Activated T-cell treated with anti-CD3 and anti-CD28 coated beads, Interleukin-2, amount 50 U/mL, for 24 hours (primary cell): ENCODE results near the gene BCR.
A peak's percentile ranks its signal among the peaks of the same experiment; 100 is the strongest.
"Not testable (repeated sequence)": the region's sequence is repeated elsewhere in the genome, so short reads cannot be mapped to it uniquely, and the experiment has no call there.

Experiments
- DNase-seq: peaks from one replicate; pipeline ENCODE4 v3.0.0-alpha.2; 2020
- H3K27ac Mint-ChIP-seq: 2 replicates; pipeline ENCODE4 v1.8.0; 2020; ENCODE audit warnings: mild to moderate bottlenecking, mixed read lengths
- H3K27me3 Mint-ChIP-seq: 2 replicates; pipeline ENCODE4 v1.8.0; 2020; ENCODE audit warnings: mixed read lengths
- H3K36me3 Mint-ChIP-seq: 2 replicates; pipeline ENCODE4 v1.8.0; 2020; ENCODE audit warnings: low read depth, mixed read lengths
- H3K4me1 Mint-ChIP-seq: 2 replicates; pipeline ENCODE4 v1.8.0; 2020; ENCODE audit warnings: low read depth, mixed read lengths
- H3K4me3 Mint-ChIP-seq: 2 replicates; pipeline ENCODE4 v1.8.0; 2020; ENCODE audit warnings: mild to moderate bottlenecking, moderate library complexity, mixed read lengths
- H3K9me3 Mint-ChIP-seq: 2 replicates; pipeline ENCODE4 v1.8.0; 2020; ENCODE audit warnings: mixed read lengths

The BCR gene

GRCh38 chr22:23291806-23292452 lies 111.6 kb downstream of the BCR start:
- Mint-ChIP-seq H3K4me1 (no peaks in the 10 kb centered on the region), H3K27ac (no peak overlapping the region), H3K9me3 (no peaks in the 10 kb centered on the region), H3K4me3 (no peak overlapping the region), H3K27me3 (no peaks in the 10 kb centered on the region), H3K36me3 (peaks cover 87% of the 10 kb centered on the region)
- no peak for DNase-seq

DNA sequence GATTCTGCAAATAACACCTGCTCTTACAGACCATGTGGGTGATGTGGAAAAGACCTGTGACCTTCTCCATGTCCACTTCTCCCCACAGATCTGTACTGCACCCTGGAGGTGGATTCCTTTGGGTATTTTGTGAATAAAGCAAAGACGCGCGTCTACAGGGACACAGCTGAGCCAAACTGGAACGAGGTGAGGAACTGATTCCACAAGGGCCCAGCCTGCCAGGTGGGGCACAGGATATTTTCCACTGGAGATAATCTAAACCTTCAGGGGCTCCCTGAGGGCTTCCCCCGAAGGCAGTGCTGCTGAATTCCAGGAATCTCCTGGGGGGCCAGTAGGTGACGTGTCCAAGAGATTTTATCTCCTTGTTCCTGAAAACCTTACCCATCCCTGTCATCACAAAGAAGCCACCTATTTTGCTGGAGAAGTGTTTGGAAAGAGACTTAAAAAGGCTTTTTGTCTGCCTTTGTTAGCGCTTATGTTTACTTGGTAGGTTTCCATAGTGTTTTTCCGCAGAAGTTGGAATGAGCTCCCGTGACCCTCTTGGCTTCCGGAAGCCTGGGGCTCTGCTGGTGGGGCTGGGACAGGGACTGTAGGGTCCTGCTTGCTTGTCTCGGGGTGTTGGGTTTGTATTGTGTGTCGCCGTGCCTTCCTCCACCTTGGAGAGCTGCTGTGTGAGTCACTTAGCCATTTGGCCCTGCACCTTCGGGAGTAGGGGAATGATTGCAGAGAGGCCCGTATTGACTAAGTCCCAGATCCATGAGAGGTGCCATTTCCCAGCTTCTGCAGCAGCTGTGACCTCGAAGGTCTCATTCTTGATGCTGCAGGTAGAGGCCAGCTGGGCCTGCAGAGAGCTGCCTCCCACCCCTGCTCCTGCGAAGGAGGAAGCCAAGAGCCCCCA lies 112.4 kb downstream of the BCR start:
- Mint-ChIP-seq H3K36me3 (peaks cover 87% of the 10 kb centered on the region), H3K9me3 (no peaks in the 10 kb centered on the region), H3K27ac (no peak overlapping the region), H3K4me3 (no peak overlapping the region), H3K27me3 (no peaks in the 10 kb centered on the region), H3K4me1 (no peaks in the 10 kb centered on the region)
- no peak for DNase-seq

DNA sequence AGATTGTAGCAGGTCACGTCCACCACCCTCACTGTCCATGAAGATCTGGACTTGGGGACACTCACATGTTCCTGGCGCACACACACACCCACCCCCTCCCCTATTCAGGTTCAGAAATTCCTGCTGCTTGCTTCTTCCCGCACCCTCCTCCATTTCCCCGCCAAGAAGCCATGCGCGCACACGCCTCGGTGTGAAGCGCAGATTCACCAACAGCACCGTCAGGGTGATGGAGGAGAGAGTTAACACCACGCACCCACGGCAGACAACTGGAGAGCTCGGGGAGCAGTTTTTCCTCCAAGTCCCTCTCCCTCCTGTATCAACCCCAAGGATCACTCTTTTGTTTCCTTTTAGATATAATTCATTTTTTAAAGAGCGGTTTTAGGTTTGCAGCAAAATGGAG lies 113.4 kb downstream of the BCR start:
- Mint-ChIP-seq H3K27ac (no peak overlapping the region), H3K27me3 (no peaks in the 10 kb centered on the region), H3K4me3 (no peak overlapping the region), H3K9me3 (no peaks in the 10 kb centered on the region), H3K36me3 (peaks cover 86% of the 10 kb centered on the region), H3K4me1 (no peaks in the 10 kb centered on the region)
- DNase-seq = no peak

DNA sequence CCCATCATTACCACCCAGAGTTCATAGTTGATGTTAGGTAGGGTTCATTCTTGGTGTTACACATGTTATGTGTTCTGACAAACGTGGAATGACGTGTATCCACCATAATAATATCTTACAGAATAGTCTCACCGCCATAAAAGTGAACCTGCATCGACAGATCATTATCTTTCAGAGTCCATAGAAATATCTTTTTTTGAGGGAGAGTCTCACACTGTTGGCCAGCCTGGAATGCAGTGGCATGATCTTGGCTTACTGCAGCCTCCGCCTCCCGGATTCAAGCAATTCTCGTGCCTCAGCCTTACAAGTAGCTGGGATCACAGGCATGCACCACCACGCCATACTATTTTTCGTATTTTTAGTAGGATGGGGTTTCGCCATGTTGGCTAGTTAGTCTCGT lies 113.9 kb downstream of the BCR start:
- no peak for DNase-seq
- Mint-ChIP-seq H3K9me3 (no peaks in the 10 kb centered on the region), H3K4me1 (no peaks in the 10 kb centered on the region), H3K4me3 (no peak overlapping the region), H3K27me3 (no peaks in the 10 kb centered on the region), H3K36me3 (peaks cover 84% of the 10 kb centered on the region), H3K27ac (no peak overlapping the region)

DNA sequence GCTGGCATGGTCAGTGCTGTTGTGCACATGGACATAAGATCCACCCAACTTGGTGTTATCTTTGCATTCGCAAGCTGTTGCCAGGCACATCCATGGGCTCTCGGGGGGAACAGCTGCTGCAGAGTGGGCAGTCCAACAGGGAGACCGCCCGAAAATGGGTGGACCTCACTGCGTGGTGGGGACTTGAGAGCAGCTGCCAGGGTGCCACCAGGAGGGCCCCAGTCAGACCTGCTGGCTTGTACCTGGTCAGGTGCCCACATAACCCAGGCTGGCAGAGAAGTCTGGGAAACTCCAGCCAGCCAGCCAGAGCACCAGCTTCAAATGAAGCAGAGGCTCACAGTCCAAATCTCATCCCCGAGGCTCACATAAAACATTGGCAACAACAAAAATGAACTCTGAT lies 120.2 kb downstream of the BCR start:
- no peaks in the 10 kb centered on the region for H3K27me3 Mint-ChIP-seq
- DNase-seq = no peak
- H3K9me3 Mint-ChIP-seq = no peaks in the 10 kb centered on the region
- peaks cover 72% of the 10 kb centered on the region for H3K36me3 Mint-ChIP-seq
- no peak overlapping the region for H3K27ac Mint-ChIP-seq
- no peak overlapping the region for H3K4me3 Mint-ChIP-seq
- no peaks in the 10 kb centered on the region for H3K4me1 Mint-ChIP-seq

DNA sequence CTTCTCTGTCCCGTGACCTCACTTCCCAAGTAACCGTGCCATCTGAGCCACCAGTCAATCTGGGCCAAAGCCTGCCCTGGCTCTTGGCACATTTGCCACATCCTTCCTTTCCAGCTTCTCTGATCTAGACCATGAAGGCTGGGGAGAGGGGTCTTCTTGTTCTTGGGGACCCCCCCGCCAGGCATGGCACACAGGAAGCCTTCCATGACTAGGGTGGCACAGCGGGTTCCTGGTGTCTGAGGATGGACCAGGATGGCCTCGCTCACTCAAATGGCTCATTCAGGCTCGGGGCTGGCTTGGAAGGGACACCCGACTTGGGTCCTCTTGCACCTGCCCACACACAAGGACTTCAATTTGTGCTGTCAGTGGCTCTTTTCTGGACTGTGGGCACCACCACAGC lies 121.3 kb downstream of the BCR start:
- Mint-ChIP-seq H3K4me1 (no peaks in the 10 kb centered on the region), H3K27me3 (no peaks in the 10 kb centered on the region), H3K4me3 (no peak overlapping the region), H3K27ac (no peak overlapping the region), H3K36me3 (peaks cover 70% of the 10 kb centered on the region), H3K9me3 (no peaks in the 10 kb centered on the region)
- no peak for DNase-seq

- Mint-ChIP-seq H3K27ac (no peak overlapping the region), H3K4me1 (no peaks in the 10 kb centered on the region), H3K36me3 (peaks cover 65% of the 10 kb centered on the region), H3K27me3 (no peaks in the 10 kb centered on the region), H3K4me3 (no peak overlapping the region), H3K9me3 (no peaks in the 10 kb centered on the region)
- no peak for DNase-seq
Measured at GRCh38 chr22:23302171-23303002, 122.1 kb downstream of the BCR start.

- Mint-ChIP-seq H3K36me3 (peaks cover 43% of the 10 kb centered on the region), H3K27me3 (no peaks in the 10 kb centered on the region), H3K4me1 (no peaks in the 10 kb centered on the region), H3K9me3 (no peaks in the 10 kb centered on the region), H3K4me3 (no peak overlapping the region), H3K27ac (no peak overlapping the region)
- peak; percentile 20 for DNase-seq
Measured at GRCh38 chr22:23305321-23305910, 125.1 kb downstream of the BCR start.

GRCh38 chr22:23305922-23306374 lies 125.6 kb downstream of the BCR start:
- DNase-seq = no peak
- peaks cover 37% of the 10 kb centered on the region for H3K36me3 Mint-ChIP-seq
- no peaks in the 10 kb centered on the region for H3K4me1 Mint-ChIP-seq
- no peak overlapping the region for H3K27ac Mint-ChIP-seq
- H3K9me3 Mint-ChIP-seq = no peaks in the 10 kb centered on the region
- no peak overlapping the region for H3K4me3 Mint-ChIP-seq
- H3K27me3 Mint-ChIP-seq = no peaks in the 10 kb centered on the region

DNA sequence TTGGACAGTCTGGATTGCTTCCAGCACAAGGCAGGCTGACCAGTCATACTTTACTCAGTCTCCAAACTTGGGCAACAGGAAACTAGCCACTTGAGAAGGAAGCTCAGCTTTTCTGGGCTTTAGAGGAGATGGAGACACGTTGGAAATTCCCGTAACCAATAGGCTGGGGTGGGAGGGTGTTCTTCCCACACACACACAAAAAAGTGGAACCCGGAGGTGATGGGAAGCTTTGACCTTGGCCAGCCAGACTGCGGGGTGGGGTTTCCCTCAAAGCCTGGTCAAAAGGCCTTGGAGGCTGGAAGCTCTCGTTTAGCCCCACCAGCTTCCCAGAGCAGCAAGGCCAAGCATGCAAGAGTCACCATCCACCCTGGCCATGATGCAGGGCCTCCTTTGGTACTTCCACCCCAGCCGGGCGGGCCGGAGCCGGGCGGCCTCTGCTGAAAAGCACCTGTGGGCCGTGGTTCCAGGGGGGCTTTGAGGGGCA lies 126.2 kb downstream of the BCR start:
- Mint-ChIP-seq H3K27ac (no peak overlapping the region), H3K9me3 (no peaks in the 10 kb centered on the region), H3K27me3 (no peaks in the 10 kb centered on the region), H3K4me1 (no peaks in the 10 kb centered on the region), H3K36me3 (peaks cover 33% of the 10 kb centered on the region), H3K4me3 (no peak overlapping the region)
- no peak for DNase-seq

GRCh38 chr22:23306926-23307325 lies 126.6 kb downstream of the BCR start:
- Mint-ChIP-seq H3K4me1 (no peaks in the 10 kb centered on the region), H3K36me3 (peaks cover 28% of the 10 kb centered on the region), H3K27ac (no peak overlapping the region), H3K9me3 (no peaks in the 10 kb centered on the region), H3K4me3 (no peak overlapping the region), H3K27me3 (no peaks in the 10 kb centered on the region)
- DNase-seq = peak; percentile 2

- not testable (repeated sequence) for H3K9me3 Mint-ChIP-seq, H3K4me1 Mint-ChIP-seq, DNase-seq, H3K27me3 Mint-ChIP-seq, H3K27ac Mint-ChIP-seq, H3K4me3 Mint-ChIP-seq
- peaks cover 24% of the 10 kb centered on the region for H3K36me3 Mint-ChIP-seq
Measured at GRCh38 chr22:23307511-23307910, 127.2 kb downstream of the BCR start.

DNA sequence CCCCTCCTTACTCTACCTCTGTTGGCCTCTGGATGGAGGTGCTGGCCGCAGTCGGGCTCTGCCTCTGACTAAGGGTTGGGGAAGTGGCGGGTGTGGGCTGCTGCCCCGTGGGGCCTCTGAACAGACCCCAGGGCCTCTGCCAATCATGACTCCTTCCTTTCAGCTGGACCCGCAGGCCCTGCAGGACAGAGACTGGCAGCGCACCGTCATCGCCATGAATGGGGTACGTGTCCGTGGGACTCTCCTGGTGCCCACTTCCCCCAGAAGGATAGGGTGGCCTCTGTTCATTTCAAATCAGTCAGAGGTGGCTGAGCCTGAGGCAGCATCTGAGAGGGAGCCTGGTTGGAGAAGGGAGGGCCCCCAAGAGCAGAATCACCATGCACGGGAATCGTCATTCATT lies 129.0 kb downstream of the BCR start:
- not testable (repeated sequence) for H3K27me3 Mint-ChIP-seq, H3K4me1 Mint-ChIP-seq, H3K27ac Mint-ChIP-seq, H3K4me3 Mint-ChIP-seq, DNase-seq, H3K9me3 Mint-ChIP-seq
- H3K36me3 Mint-ChIP-seq = peaks cover 20% of the 10 kb centered on the region

DNA sequence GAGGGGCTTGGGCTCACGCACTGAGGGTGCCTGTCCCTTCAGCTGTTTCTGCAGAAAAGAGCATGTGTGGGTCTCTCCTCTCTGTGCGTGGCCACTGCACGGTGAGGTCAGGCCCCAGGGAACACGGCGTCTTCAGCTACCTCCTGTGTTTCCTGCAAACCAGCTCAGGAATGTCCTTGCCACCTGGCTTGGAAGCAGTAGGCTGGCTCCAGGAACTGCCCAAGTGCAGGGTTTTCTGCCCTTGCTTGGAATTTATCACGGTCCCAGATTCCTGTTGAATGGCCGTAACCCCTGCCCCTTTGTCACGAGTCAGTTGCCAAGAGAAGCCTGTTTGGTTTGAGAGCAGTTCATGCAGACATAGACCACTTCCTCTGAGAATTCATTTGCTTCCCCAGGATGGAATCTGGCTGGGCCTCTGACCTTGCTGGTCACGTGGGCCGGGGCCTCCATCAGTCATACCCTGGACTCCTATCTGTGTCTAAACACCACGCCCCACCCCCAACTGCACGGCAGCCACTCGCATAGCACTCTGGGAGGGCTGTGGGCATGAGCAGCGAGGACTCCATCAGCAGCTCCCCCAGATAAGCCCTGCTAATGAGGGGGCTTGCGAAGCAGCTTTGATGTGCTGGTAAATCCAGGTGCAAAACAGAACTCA lies 130.3 kb downstream of the BCR start:
- H3K27ac Mint-ChIP-seq, H3K4me3 Mint-ChIP-seq, H3K4me1 Mint-ChIP-seq, H3K9me3 Mint-ChIP-seq, H3K27me3 Mint-ChIP-seq, DNase-seq: not testable (repeated sequence)
- H3K36me3 Mint-ChIP-seq = peaks cover 27% of the 10 kb centered on the region
